ENCODE measurements around the gene WDR37. TPM values are rescaled to one million over a fixed set of nuclear protein-coding genes. Genes with fewer than 3 reads are reported as not detected.

Gene WDR37
- polyA plus RNA-seq, 1 donor (not counting 4 experiments of a cell fraction or from before 2014, with no cell fraction given) = 16.0 TPM

DNA sequence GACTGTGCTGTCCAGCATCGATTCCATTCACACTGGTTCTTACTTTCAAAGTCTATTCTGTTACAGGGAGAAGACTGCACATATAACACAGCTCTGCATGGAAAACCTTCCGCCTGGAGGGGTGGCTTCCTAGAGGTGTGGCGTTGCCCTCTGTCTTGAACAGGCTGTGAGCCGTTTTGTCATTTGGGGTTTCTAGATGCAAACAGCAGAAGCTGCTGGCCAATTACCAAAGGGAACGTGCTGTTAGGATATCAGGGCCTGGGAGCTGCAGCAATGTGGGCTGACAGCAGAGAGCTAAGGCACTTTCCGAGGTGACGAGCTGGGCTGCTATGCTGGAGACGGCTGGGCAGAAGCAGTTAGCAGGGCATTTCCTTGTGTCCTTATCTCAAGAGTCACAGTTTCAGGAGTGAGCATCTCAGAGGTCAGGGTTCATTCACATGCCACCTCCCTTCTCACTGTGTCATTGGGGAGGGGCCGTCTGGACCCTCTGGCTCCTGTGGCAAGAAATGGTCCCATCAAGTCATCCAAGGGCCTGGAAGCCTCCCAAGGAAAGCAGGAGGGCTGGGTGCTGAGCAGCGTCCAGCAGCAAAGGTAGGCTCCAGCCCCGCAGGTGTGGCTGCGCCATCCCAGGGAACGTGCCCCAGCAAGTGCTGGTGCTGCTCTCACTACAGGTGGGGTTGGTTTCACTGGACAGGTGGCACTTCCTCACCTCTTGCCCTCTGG is 106.5 kb downstream of the WDR37 start:
- no peaks in the 10 kb centered on the region for H3K9me1 ChIP-seq (ENCODE audit: control insufficient read depth, extremely low read depth, insufficient read depth, low read length)
- H3K4me1 ChIP-seq (ENCODE audit: control insufficient read depth, extremely low read depth, insufficient read depth, low read length) = no peaks in the 10 kb centered on the region
- no peaks in the 10 kb centered on the region for H3K79me2 ChIP-seq (ENCODE audit: control insufficient read depth, insufficient read depth, low read length)
- no peaks in the 10 kb centered on the region for H3K9me3 ChIP-seq (ENCODE audit: control insufficient read depth, low read depth, low read length)
- dilution Hi-C loops (cut with MboI; ENCODE audit: extremely low pct_ligation_motif_present, low sequenced_read_pairs) = no loop called here
- no peak for FAIRE-seq
- no peak overlapping the region for H3K9ac ChIP-seq (ENCODE audit: control insufficient read depth, extremely low read depth, insufficient read depth, low read length)
- no peak overlapping the region for H3K4me2 ChIP-seq (ENCODE audit: control insufficient read depth, extremely low read depth, insufficient read depth, low read depth, low read length)
- H3K36me3 ChIP-seq (ENCODE audit: control insufficient read depth in 2 of 2, extremely low read depth in 1 of 2, insufficient read depth in 2 of 2, low read length in 2 of 2) = no peaks in the 10 kb centered on the region
- TF ChIP-seq EZH2 (IDR thresholded peaks at IDR 0.05; ENCODE audit: low read length) (no peak), CTCF (optimal IDR thresholded peaks at IDR 0.05 in 1 of 3, IDR thresholded peaks at IDR 0.05 in 1 of 3, conservative IDR thresholded peaks at IDR 0.05 in 1 of 3; ENCODE audit: extremely low read depth in 1 of 3, insufficient read depth in 2 of 3, low read length in 3 of 3) (no peak)
- no peak overlapping the region for H3K4me3 ChIP-seq (ENCODE audit: control insufficient read depth in 2 of 3, extremely low read depth in 1 of 3, insufficient read depth in 2 of 3, low read depth in 1 of 3, low read length in 3 of 3)
- H3K27ac ChIP-seq (ENCODE audit: control insufficient read depth, insufficient read depth, low read length) = no peak overlapping the region
- no peak overlapping the region for H2AFZ ChIP-seq (ENCODE audit: control insufficient read depth, low read length)
- H4K20me1 ChIP-seq (ENCODE audit: control insufficient read depth, extremely low read depth, insufficient read depth, low read length) = no peaks in the 10 kb centered on the region
- DNase-seq (ENCODE audit: low read depth, low spot score) = no peak
- H3K27me3 ChIP-seq (ENCODE audit: control insufficient read depth, extremely low read depth, insufficient read depth, low read length) = no peaks in the 10 kb centered on the region

DNA sequence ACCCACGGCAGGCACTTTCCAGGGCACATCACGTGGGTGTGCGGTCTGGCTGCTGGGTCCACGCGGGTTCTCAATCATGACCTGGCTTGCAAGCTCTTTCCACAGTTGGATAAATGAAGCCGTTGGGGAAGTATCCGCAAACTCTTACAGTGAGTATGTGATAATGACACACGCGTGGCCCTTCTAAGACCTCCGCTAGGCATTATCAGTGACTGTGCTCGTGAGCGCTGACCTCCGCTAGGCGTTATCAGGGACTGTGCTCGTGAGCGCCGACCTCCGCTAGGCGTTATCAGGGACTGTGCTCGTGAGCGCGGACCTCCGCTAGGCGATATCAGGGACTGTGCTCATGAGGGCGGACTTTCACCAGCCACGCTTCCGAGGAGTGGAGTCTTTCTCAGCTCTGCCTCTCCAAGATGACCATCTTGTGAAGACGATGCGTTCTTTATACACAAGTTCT is 107.0 kb downstream of the WDR37 start:
- TF ChIP-seq EZH2 (IDR thresholded peaks at IDR 0.05; ENCODE audit: low read length) = no peak
- no peak for TF ChIP-seq CTCF (optimal IDR thresholded peaks at IDR 0.05 in 1 of 3, IDR thresholded peaks at IDR 0.05 in 1 of 3, conservative IDR thresholded peaks at IDR 0.05 in 1 of 3; ENCODE audit: extremely low read depth in 1 of 3, insufficient read depth in 2 of 3, low read length in 3 of 3)
- Histone ChIP-seq H3K4me3 (ENCODE audit: control insufficient read depth in 2 of 3, extremely low read depth in 1 of 3, insufficient read depth in 2 of 3, low read depth in 1 of 3, low read length in 3 of 3) (no peak overlapping the region), H3K9me3 (ENCODE audit: control insufficient read depth, low read depth, low read length) (no peaks in the 10 kb centered on the region), H3K27ac (ENCODE audit: control insufficient read depth, insufficient read depth, low read length) (no peak overlapping the region), H3K4me1 (ENCODE audit: control insufficient read depth, extremely low read depth, insufficient read depth, low read length) (no peaks in the 10 kb centered on the region), H3K27me3 (ENCODE audit: control insufficient read depth, extremely low read depth, insufficient read depth, low read length) (no peaks in the 10 kb centered on the region), H3K79me2 (ENCODE audit: control insufficient read depth, insufficient read depth, low read length) (no peaks in the 10 kb centered on the region), H3K9me1 (ENCODE audit: control insufficient read depth, extremely low read depth, insufficient read depth, low read length) (no peaks in the 10 kb centered on the region), H3K9ac (ENCODE audit: control insufficient read depth, extremely low read depth, insufficient read depth, low read length) (no peak overlapping the region), H2AFZ (ENCODE audit: control insufficient read depth, low read length) (no peak overlapping the region), H3K4me2 (ENCODE audit: control insufficient read depth, extremely low read depth, insufficient read depth, low read depth, low read length) (no peak overlapping the region), H3K36me3 (ENCODE audit: control insufficient read depth in 2 of 2, extremely low read depth in 1 of 2, insufficient read depth in 2 of 2, low read length in 2 of 2) (no peaks in the 10 kb centered on the region), H4K20me1 (ENCODE audit: control insufficient read depth, extremely low read depth, insufficient read depth, low read length) (no peaks in the 10 kb centered on the region)
- FAIRE-seq (no peak), DNase-seq (ENCODE audit: low read depth, low spot score) (no peak)
- dilution Hi-C loops (cut with MboI; ENCODE audit: extremely low pct_ligation_motif_present, low sequenced_read_pairs) = no loop called here
